GM12878 (cell line): ENCODE results near the gene BRSK2. TPM values are rescaled to one million over a fixed set of nuclear protein-coding genes. Genes with fewer than 3 reads are reported as not detected.
"Not testable (repeated sequence)": the region's sequence is repeated elsewhere in the genome, so short reads cannot be mapped to it uniquely, and the experiment has no call there.

Source experiments
- ATAC-seq: fragments of 200-7000 bp; cut with Tn5 transposase; 3 replicates; pipeline ENCODE4 v1.9.1; 2020; ENCODE audit warnings: mild to moderate bottlenecking, moderate library complexity
- BruUV-seq: library from RNA; stranded (reverse); fragments of 400-500 nt; replicated peaks from 2 replicates; lab custom pipeline; 2021; lab: Mats Ljungman, UMichigan
- CTCF ChIA-PET: fragments of 300-600 bp; sonication (Branson Sonifier 250); formaldehyde crosslinking; extraction: SDS; loops from one replicate; lab custom pipeline; 2021; ENCODE audit warnings: inconsistent platforms; lab: Yijun Ruan, JAX
- POLR2A ChIA-PET: fragments of 350-600 bp; formaldehyde crosslinking; extraction: SDS; loops from one replicate; lab custom pipeline; 2021; ENCODE audit warnings: inconsistent platforms; lab: Charles Lee
- RAD21 ChIA-PET: fragments of 300-600 bp; sonication (Branson Sonifier 250); formaldehyde crosslinking; loops from one replicate; lab custom pipeline; 2023; ENCODE audit warnings: antibody characterized with exemption; ENCODE audit not compliant: unreplicated experiment; lab: Charles Lee
- SMC1A ChIA-PET: fragments of 300-600 bp; sonication (Branson Sonifier 250); formaldehyde crosslinking; loops from one replicate; lab custom pipeline; 2023; ENCODE audit not compliant: unreplicated experiment, uncharacterized antibody; lab: Charles Lee
- DNase-seq: peaks from one replicate; pipeline ENCODE4 v3.0.0-alpha.2; 2011; ENCODE audit warnings: low read depth, low spot score
- FAIRE-seq: peaks from 3 replicates; lab custom pipeline; 2011; peaks lifted over from hg19 to GRCh38; lab: Jason Lieb, UNC
- H2AFZ ChIP-seq: 2 replicates; pipeline ENCODE4 v1.6.0; 2011; ENCODE audit warnings: low read depth, low read length, control low read depth; ENCODE audit not compliant: control insufficient read depth
- H3K27ac ChIP-seq: 2 replicates; pipeline ENCODE4 v1.5.1; 2011; ENCODE audit warnings: control low read depth; ENCODE audit not compliant: control insufficient read depth, insufficient read depth
- H3K27me3 ChIP-seq, 2 experiments: replicated peaks in 1 of 2; 2 replicates each; pipeline versions ENCODE4 v1.6.0 to v1.6.1; 2011; ENCODE audit warnings: low read length in 1 of 2; ENCODE audit not compliant: control insufficient read depth in 2 of 2, insufficient read depth in 2 of 2
- H3K36me3 ChIP-seq, 2 experiments: 2 replicates each; pipeline ENCODE4 v1.5.1; 2011; ENCODE audit warnings: low read length in 1 of 2; ENCODE audit not compliant: control insufficient read depth in 2 of 2, insufficient read depth in 2 of 2
- H3K4me1 ChIP-seq: 2 replicates; pipeline ENCODE4 v1.6.1; 2011; ENCODE audit warnings: mild to moderate bottlenecking, low read length, moderate library complexity, mixed read lengths; ENCODE audit not compliant: control insufficient read depth, insufficient read depth
- H3K4me2 ChIP-seq: 2 replicates; pipeline ENCODE4 v1.6.0; 2011; ENCODE audit warnings: control low read depth; ENCODE audit not compliant: control insufficient read depth, insufficient read depth
- H3K4me3 ChIP-seq: fragments of 200-600 bp; sonication (generic); 2 replicates; pipeline ENCODE4 v1.5.1; 2016
- H3K79me2 ChIP-seq: 2 replicates; pipeline ENCODE4 v1.6.0; 2011; ENCODE audit warnings: low read length; ENCODE audit not compliant: control insufficient read depth, insufficient read depth
- H3K9ac ChIP-seq: 2 replicates; pipeline ENCODE4 v1.8.0; 2011; ENCODE audit warnings: low read length, control low read depth, mixed read lengths; ENCODE audit not compliant: control insufficient read depth, insufficient read depth
- H3K9me3 ChIP-seq: replicated peaks from 3 replicates; pipeline ENCODE4 v1.5.1; 2011; ENCODE audit warnings: mild to moderate bottlenecking, low read length; ENCODE audit not compliant: control insufficient read depth, insufficient read depth
- H4K20me1 ChIP-seq: 2 replicates; pipeline ENCODE4 v1.6.0; 2011; ENCODE audit not compliant: control insufficient read depth, insufficient read depth
- CEBPB ChIP-seq, 2 experiments: fragments of 150-350 bp in 1 of 2; IDR thresholded peaks; 2 replicates each; pipeline ENCODE4 v1.6.1; 2012 to 2014; ENCODE audit warnings: low read depth in 2 of 2, low read length in 2 of 2, borderline replicate concordance in 1 of 2, inconsistent platforms in 1 of 2
- CREB1 ChIP-seq: IDR thresholded peaks from 2 replicates; pipeline ENCODE4 v1.6.1; 2012; ENCODE audit warnings: low read depth, mild to moderate bottlenecking, inconsistent platforms
- GABPA ChIP-seq: IDR thresholded peaks from 2 replicates; pipeline ENCODE4 v1.6.1; 2014; ENCODE audit warnings: antibody characterized with exemption, low read depth, mild to moderate bottlenecking, inconsistent platforms
- HCFC1 ChIP-seq: fragments of 150-350 bp; IDR thresholded peaks from 2 replicates; pipeline ENCODE4 v1.6.1; 2014; ENCODE audit warnings: low read length
- JUNB ChIP-seq: IDR thresholded peaks from 2 replicates; pipeline ENCODE4 v1.6.1; 2016; ENCODE audit warnings: antibody characterized with exemption, mild to moderate bottlenecking
- MTA3 ChIP-seq: IDR thresholded peaks from 2 replicates; pipeline ENCODE4 v1.6.1; 2012; ENCODE audit warnings: low read length, inconsistent platforms, borderline replicate concordance
- NRF1 ChIP-seq: conservative IDR thresholded peaks from 2 replicates; pipeline ENCODE4 v1.6.1; 2011; ENCODE audit warnings: mild to moderate bottlenecking, low read depth, low read length, improper control_type of control experiment
- PML ChIP-seq: IDR thresholded peaks from 2 replicates; pipeline ENCODE4 v1.6.1; 2012; ENCODE audit warnings: low read length, inconsistent platforms
- TBL1XR1 ChIP-seq: IDR thresholded peaks from 2 replicates; pipeline ENCODE4 v1.6.1; 2012; ENCODE audit warnings: low read depth, low read length, improper control_type of control experiment
- TCF3 ChIP-seq: IDR thresholded peaks from 2 replicates; pipeline ENCODE4 v1.6.1; 2012; ENCODE audit warnings: low read depth, mild to moderate bottlenecking, low read length, borderline replicate concordance; ENCODE audit not compliant: insufficient read depth
- ZNF207 ChIP-seq: fragments of 450-650 bp; IDR thresholded peaks from 2 replicates; pipeline ENCODE4 v1.6.1; 2014; ENCODE audit warnings: antibody characterized with exemption, mild to moderate bottlenecking, borderline replicate concordance
- ZNF592 ChIP-seq: fragments of 450-650 bp; IDR thresholded peaks from 2 replicates; pipeline ENCODE4 v1.6.1; 2017; ENCODE audit warnings: mild to moderate bottlenecking, moderate library complexity
- whole genome bisulfite sequencing: methylation state at CpG from one replicate; pipeline ENCODE4 v1.1.6; 2016; ENCODE audit warnings: low lambda C conversion rate; ENCODE audit not compliant: insufficient replicate concordance, insufficient coverage; ENCODE audit errors: missing lambda C conversion rate; 5-methylcytosine and 5-hydroxymethylcytosine counted together
- in situ Hi-C: fragments of 300-500 bp; cut with MboI; formaldehyde crosslinking; loops from 9 replicates; pipeline ENCODE4 v1.14.3; 2018; ENCODE audit warnings: mixed read lengths
- intact Hi-C: fragments of 100-400 bp; cut with micrococcal nuclease; formaldehyde crosslinking; loops from one replicate; pipeline ENCODE4 v1.14.2; 2022; ENCODE audit not compliant: unreplicated experiment
- polyA plus RNA-seq, 11 experiments: library from polyadenylated mRNA; depleted of rRNA in 4 of 11; unstranded in 6 of 11; stranded (reverse) in 5 of 11; fragments of >200 nt; fragmentation: Nextera tagmentation in 4 of 11; fragmentation: Illumina TruSeq in 1 of 11; extraction: Ambion mirVana in 4 of 11; extraction: Trizol in 1 of 11; gene quantifications; 1 replicate in 1 of 11; 2 replicates in 10 of 11; pipeline versions ENCODE4 v1.2.1 to v1.2.3, GENCODE V29; 2011 to 2016; ENCODE audit warnings: inconsistent platforms in 2 of 11, missing spikeins in 2 of 11, low read depth in 1 of 11
- total RNA-seq, 4 experiments: library from RNA; depleted of rRNA in 3 of 4; stranded (reverse); fragments of >200 nt in 3 of 4; fragmentation: Illumina TruSeq in 1 of 4; extraction: Trizol in 1 of 4; gene quantifications; 2 replicates each; pipeline versions ENCODE4 v1.2.1 to v1.2.3, GENCODE V29; 2013 to 2021

Gene BRSK2
- total and polyA plus RNA-seq, 10 of the 15 experiments (the other 5 are each of a cell fraction or from before 2014, with no cell fraction given), result 0.13 TPM; not detected in 9

DNA sequence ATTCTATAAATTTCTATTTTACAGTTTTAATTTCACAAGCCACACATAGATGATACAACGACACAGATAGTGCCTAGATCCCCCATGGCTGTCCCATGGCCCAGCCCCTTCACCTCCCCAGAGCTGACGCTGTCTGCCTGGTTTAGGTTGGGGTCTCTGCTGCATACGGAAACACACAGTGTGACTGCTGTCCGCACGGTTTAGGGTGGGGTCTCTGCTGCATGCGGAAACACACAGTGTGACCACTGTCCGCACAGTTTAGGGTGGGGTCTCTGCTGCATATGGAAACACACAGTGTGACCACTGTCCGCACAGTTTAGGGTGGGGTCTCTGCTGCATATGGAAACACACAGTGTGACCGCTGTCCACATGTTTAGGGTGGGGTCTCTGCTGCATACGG lies 48.5 kb upstream of the BRSK2 start:
- FAIRE-seq, H2AFZ ChIP-seq, H3K79me2 ChIP-seq, H3K27me3 ChIP-seq, H3K27ac ChIP-seq, H4K20me1 ChIP-seq, in situ Hi-C loops, H3K4me2 ChIP-seq, ATAC-seq, SMC1A ChIA-PET, POLR2A ChIA-PET, H3K4me1 ChIP-seq, CTCF ChIA-PET, H3K9ac ChIP-seq, H3K4me3 ChIP-seq, intact Hi-C loops, RAD21 ChIA-PET, H3K9me3 ChIP-seq, DNase-seq, H3K36me3 ChIP-seq, BruUV-seq: not testable (repeated sequence)
- 74% methylated on average over 10 of the region's 10 CpGs for WGBS

DNA sequence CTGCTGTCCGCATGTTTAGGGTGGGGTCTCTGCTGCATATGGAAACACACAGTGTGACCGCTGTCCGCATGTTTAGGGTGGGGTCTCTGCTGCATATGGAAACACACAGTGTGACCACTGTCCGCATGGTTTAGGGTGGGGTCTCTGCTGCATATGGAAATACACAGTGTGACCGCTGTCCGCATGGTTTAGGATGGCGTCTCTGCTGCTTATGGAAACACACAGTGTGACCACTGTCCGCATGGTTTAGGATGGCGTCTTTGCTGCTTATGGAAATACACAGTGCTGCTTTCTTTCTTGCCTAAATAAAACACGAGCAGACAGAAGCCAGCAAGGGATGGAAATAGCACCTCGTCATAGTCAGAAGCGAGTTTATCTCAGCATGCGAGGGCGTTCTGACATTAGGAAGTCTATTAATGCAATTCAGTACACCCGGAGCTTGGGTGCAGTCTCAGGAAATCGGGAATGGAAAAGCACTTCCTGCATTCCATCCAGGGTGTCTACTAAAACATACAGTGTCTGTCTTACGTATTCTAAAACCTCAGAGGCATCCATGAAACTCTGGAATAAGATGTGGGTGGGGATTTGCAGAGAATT lies 47.7 kb upstream of the BRSK2 start:
- ChIA-PET CTCF (no interaction called here), SMC1A (no interaction called here), POLR2A (no interaction called here), RAD21 (no interaction called here)
- Histone ChIP-seq H4K20me1 (no peaks in the 10 kb centered on the region), H3K27me3 (no peaks in the 10 kb centered on the region), H3K4me1 (no peaks in the 10 kb centered on the region), H2AFZ (no peak overlapping the region), H3K4me2 (no peak overlapping the region), H3K4me3 (no peak overlapping the region), H3K9ac (no peak overlapping the region), H3K79me2 (no peaks in the 10 kb centered on the region), H3K9me3 (no peaks in the 10 kb centered on the region; the same call in 2 of the 3 replicates), H3K27ac (no peak overlapping the region), H3K36me3 (no peaks in the 10 kb centered on the region)
- ATAC-seq (no peak), DNase-seq (no peak), FAIRE-seq (no peak)
- 44% methylated on average over 17 of the region's 17 CpGs for WGBS
- in situ Hi-C loops (no loop called here), intact Hi-C loops (no loop called here)
- TF ChIP-seq ZNF592 (no peak), JUNB (no peak), ZNF207 (no peak), HCFC1 (no peak), TCF3 (no peak), MTA3 (no peak), TBL1XR1 (no peak), PML (no peak), GABPA (no peak), CEBPB (IDR thresholded peaks at IDR 0.05; ENCODE audit: borderline replicate concordance in 1 of 2, low read depth in 2 of 2, low read length in 2 of 2) (no peak), NRF1 (no peak), CREB1 (no peak)
- no TSS peak for BruUV-seq
